HAP-1 (cell line): ENCODE data around the gene TGM5.
A peak's percentile ranks its signal among the peaks of the same experiment; 100 is the strongest.
"Not testable (repeated sequence)": the region's sequence is repeated elsewhere in the genome, so short reads cannot be mapped to it uniquely, and the experiment has no call there.

Experiments used
- DNase-seq, 2 experiments: peaks; one replicate each; pipeline ENCODE4 v3.0.0-alpha.2; 2016 to 2020; ENCODE audit warnings: low spot score in 2 of 2
- H3K27me3 ChIP-seq: fragments of 250-450 bp; sonication (Bioruptor Pico); 2 replicates; pipeline ENCODE4 v1.5.1; 2020; ENCODE audit warnings: low read depth, mild to moderate bottlenecking, moderate library complexity
- H3K36me3 ChIP-seq: fragments of 250-450 bp; sonication (Bioruptor Pico); replicated peaks from 2 replicates; pipeline ENCODE4 v1.5.1; 2020; ENCODE audit warnings: mild to moderate bottlenecking
- H3K4me1 ChIP-seq: fragments of 250-450 bp; sonication (Bioruptor Pico); 2 replicates; pipeline ENCODE4 v1.5.1; 2020; ENCODE audit warnings: mild to moderate bottlenecking
- H3K4me3 ChIP-seq: fragments of 250-450 bp; sonication (Bioruptor Pico); 2 replicates; pipeline ENCODE4 v1.5.1; 2020; ENCODE audit warnings: mild to moderate bottlenecking, moderate library complexity
- H3K9me3 ChIP-seq: fragments of 250-450 bp; sonication (Bioruptor Pico); 2 replicates; pipeline ENCODE4 v1.5.1; 2020; ENCODE audit warnings: mild to moderate bottlenecking, moderate library complexity
- in situ Hi-C: fragments of 300-500 bp; cut with MboI; formaldehyde crosslinking; loops from 3 replicates; pipeline ENCODE4 v1.14.3; 2020; ENCODE audit warnings: low sequenced_read_pairs, inconsistent platforms, mixed read lengths

Gene TGM5

GRCh38 chr15:43230640-43231115, 36.0 kb downstream of the TGM5 start:
- no peak for DNase-seq
- in situ Hi-C loops: no loop called here
- Histone ChIP-seq H3K9me3 (no peaks in the 10 kb centered on the region), H3K36me3 (no peaks in the 10 kb centered on the region), H3K4me1 (no peaks in the 10 kb centered on the region), H3K27me3 (no peaks in the 10 kb centered on the region), H3K4me3 (no peak overlapping the region)

- DNase-seq: no peak
- H3K4me1 ChIP-seq: no peaks in the 10 kb centered on the region
- H3K27me3 ChIP-seq: no peaks in the 10 kb centered on the region
- H3K9me3 ChIP-seq: no peaks in the 10 kb centered on the region
- H3K4me3 ChIP-seq: no peak overlapping the region
- no peaks in the 10 kb centered on the region for H3K36me3 ChIP-seq
- in situ Hi-C loops: no loop called here
Measured at GRCh38 chr15:43229977-43230376, 36.8 kb downstream of the TGM5 start.

- H3K36me3 ChIP-seq: no peaks in the 10 kb centered on the region
- in situ Hi-C loops: no loop called here
Measured at GRCh38 chr15:43226436-43227305, 40.1 kb downstream of the TGM5 start.

GRCh38 chr15:43225950-43226255, 40.8 kb downstream of the TGM5 start:
- in situ Hi-C loops, DNase-seq, H3K4me1 ChIP-seq: not testable (repeated sequence)

More at GRCh38 chr15:43226436-43227305, 40.1 kb downstream of the TGM5 start:
- Histone ChIP-seq H3K4me3 (no peak overlapping the region), H3K9me3 (no peaks in the 10 kb centered on the region), H3K4me1 (no peaks in the 10 kb centered on the region), H3K27me3 (no peaks in the 10 kb centered on the region)
- no peak for DNase-seq

GRCh38 chr15:43225201-43225949, 41.4 kb downstream of the TGM5 start:
- Histone ChIP-seq H3K4me1 (no peaks in the 10 kb centered on the region), H3K4me3 (no peak overlapping the region), H3K9me3 (no peaks in the 10 kb centered on the region), H3K27me3 (no peaks in the 10 kb centered on the region), H3K36me3 (no peaks in the 10 kb centered on the region)
- peak; percentile 62 to 67 for DNase-seq
- in situ Hi-C loops: no loop called here

More at GRCh38 chr15:43225950-43226255, 40.8 kb downstream of the TGM5 start:
- not testable (repeated sequence) for H3K27me3 ChIP-seq, H3K9me3 ChIP-seq, H3K36me3 ChIP-seq, H3K4me3 ChIP-seq

GRCh38 chr15:43221422-43221821, 45.3 kb downstream of the TGM5 start:
- in situ Hi-C loops: no loop called here
- Histone ChIP-seq H3K9me3 (no peaks in the 10 kb centered on the region), H3K36me3 (no peaks in the 10 kb centered on the region), H3K4me1 (no peaks in the 10 kb centered on the region), H3K4me3 (no peak overlapping the region), H3K27me3 (no peaks in the 10 kb centered on the region)
- no peak for DNase-seq

- H3K4me1 ChIP-seq: no peaks in the 10 kb centered on the region
- no peaks in the 10 kb centered on the region for H3K36me3 ChIP-seq
- no peak within 1 kb of the TSS for H3K4me3 ChIP-seq
- in situ Hi-C loops: no loop called here
- H3K9me3 ChIP-seq: no peaks in the 10 kb centered on the region
- no peak for DNase-seq
- H3K27me3 ChIP-seq: no peaks in the 10 kb centered on the region
Measured at GRCh38 chr15:43220991-43221403, 45.7 kb downstream of the TGM5 start, which contains the start of gene EPB42. Gene EPB42 (minus strand): TSS chr15:43221018. CDS start chr15:43220825, 193 bp downstream.

- in situ Hi-C loops: no loop called here
- H3K4me1 ChIP-seq: no peaks in the 10 kb centered on the region
- H3K36me3 ChIP-seq: no peaks in the 10 kb centered on the region
Measured at GRCh38 chr15:43219929-43220928, 46.5 kb downstream of the TGM5 start.

GRCh38 chr15:43218908-43219706, 47.6 kb downstream of the TGM5 start:
- Histone ChIP-seq H3K4me3 (no peak overlapping the region), H3K9me3 (no peaks in the 10 kb centered on the region), H3K27me3 (no peaks in the 10 kb centered on the region), H3K36me3 (no peaks in the 10 kb centered on the region), H3K4me1 (no peaks in the 10 kb centered on the region)
- in situ Hi-C loops: no loop called here
- DNase-seq: peak in 1 of 2 experiments; percentile 54

More at GRCh38 chr15:43219929-43220928, 46.5 kb downstream of the TGM5 start:
- Histone ChIP-seq H3K9me3 (no peaks in the 10 kb centered on the region), H3K4me3 (no peak overlapping the region), H3K27me3 (no peaks in the 10 kb centered on the region)
- DNase-seq: no peak

- in situ Hi-C loops: no loop called here
- H3K4me1 ChIP-seq: no peaks in the 10 kb centered on the region
- no peak for DNase-seq
- no peaks in the 10 kb centered on the region for H3K9me3 ChIP-seq
- H3K36me3 ChIP-seq: no peaks in the 10 kb centered on the region
- H3K27me3 ChIP-seq: no peaks in the 10 kb centered on the region
- H3K4me3 ChIP-seq: no peak overlapping the region
Measured at GRCh38 chr15:43215961-43216360, 50.8 kb downstream of the TGM5 start.

GRCh38 chr15:43214592-43215295, 52.0 kb downstream of the TGM5 start:
- H3K27me3 ChIP-seq: no peaks in the 10 kb centered on the region
- in situ Hi-C loops: no loop called here

GRCh38 chr15:43214169-43214568, 52.6 kb downstream of the TGM5 start:
- in situ Hi-C loops: no loop called here
- Histone ChIP-seq H3K4me1 (no peaks in the 10 kb centered on the region), H3K36me3 (no peaks in the 10 kb centered on the region), H3K4me3 (no peak overlapping the region), H3K9me3 (no peaks in the 10 kb centered on the region), H3K27me3 (no peaks in the 10 kb centered on the region)
- no peak for DNase-seq

More at GRCh38 chr15:43214592-43215295, 52.0 kb downstream of the TGM5 start:
- Histone ChIP-seq H3K9me3 (no peaks in the 10 kb centered on the region), H3K36me3 (no peaks in the 10 kb centered on the region), H3K4me3 (no peak overlapping the region), H3K4me1 (no peaks in the 10 kb centered on the region)
- no peak for DNase-seq
